NCI-H187 treated with DMSO at 0.1 percent for 48 hours (cell line): ENCODE measurements around the gene GRIFIN.

ENCODE experiments used
- DNase-seq: peaks from one replicate; lab custom pipeline; 2025; lab: John Stamatoyannopoulos, UW

Gene GRIFIN

DNA sequence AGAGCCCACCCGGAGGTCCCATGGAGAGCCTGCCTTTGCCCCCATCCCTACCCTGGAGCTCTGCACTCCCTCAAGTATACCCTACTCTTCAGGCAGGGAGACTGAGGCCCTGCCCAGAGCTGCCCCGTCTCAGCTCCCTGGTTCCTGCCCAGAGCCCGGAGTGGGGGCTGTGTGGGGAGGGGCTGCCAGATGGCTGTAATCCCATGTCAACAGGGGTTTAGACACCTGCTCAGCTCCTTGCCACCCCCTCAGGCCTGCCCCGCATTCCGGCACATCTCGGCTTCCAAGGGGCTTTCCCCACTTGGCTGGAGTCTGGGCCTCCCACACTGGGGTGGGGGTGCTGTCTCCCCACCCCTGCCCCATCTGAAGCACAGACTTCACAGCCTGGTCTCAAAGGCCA is 22.5 kb upstream of the GRIFIN start:
- DNase-seq = no peak

- DNase-seq = no peak
These were observed 21.5 kb upstream of the GRIFIN start for GRCh38 chr7:2497500-2498336.

DNA sequence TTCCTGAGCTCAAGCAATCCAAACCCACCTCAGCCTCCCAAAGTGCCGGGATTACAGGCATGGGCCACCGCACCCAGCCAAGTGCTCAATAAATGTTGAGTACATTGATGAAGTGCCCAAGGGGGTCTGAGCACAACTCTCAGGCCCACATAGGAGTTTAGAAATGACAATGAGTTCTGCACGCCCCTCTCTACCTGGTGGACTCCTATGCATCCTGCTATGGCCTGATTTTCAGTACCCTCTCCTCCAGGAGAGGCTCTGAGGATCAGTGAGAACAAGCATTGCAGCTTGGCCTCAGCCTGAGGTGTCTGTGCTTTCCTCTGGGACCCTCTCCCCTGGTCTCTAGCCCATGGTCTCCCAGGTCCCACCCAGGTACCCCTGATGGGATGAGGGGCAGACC is 20.9 kb upstream of the GRIFIN start:
- no peak for DNase-seq

DNA sequence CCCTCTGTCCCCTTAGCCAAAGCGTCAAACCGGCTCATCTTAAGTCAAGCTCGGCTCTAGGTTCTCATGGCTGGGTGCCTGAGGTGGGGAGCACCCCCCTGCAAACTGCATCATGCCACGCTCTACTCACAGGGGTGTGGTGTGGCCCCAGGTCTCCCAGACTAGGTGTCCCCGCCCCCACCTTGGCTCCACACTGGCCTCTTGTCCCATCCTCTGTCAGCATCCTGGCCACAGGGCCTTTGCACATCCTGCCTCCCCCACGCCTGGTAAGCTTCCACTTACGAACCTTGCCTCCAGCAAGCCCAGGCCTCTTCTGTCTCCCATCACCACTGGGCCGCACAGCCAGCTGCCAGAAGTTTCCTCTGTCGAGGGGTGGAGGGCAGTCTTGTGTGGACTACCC is 20.2 kb upstream of the GRIFIN start:
- no peak for DNase-seq

DNA sequence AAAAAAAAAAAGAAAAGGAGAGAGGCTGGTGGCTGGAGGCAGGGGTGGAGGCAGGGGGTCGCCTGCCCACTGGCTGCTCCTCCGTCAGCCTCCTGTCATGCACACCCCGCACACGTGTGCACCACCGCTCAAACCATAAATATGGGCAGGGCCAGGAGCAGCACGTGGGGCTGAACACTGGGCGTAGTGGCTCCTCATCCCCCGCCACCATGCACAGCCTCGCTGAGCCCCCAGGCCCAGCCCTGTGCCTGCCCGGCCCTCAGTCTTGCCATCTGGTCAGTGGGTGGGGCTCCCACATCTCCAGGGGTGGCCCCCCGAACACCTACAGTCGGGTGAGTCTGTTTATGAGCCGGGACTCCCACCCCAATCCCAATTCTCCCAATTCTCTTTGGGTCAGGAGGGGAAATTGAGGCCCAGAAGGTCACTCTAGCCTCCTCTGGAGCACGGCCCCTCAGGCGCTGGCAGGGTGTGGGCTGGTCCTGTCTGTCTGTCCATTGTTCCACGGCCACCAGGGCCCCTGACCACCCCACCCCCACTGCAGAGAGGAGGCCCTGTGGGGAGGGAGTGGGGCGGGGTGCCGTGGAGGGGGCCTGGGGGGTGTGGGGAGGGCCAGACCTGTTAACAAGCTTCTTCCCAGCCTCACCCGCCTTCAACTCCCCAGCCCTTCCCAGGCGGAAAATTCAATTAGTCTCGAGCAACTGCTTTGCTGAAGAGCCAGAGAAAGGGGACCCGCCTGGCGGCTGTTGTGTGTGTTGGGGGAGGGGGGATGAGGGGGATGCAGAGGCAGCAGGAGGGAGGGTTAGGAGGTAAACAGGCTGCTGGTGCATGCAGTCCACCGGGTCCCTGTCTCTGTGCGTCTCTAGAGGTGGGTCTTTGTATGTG is 19.5 kb upstream of the GRIFIN start:
- DNase-seq = no peak

DNA sequence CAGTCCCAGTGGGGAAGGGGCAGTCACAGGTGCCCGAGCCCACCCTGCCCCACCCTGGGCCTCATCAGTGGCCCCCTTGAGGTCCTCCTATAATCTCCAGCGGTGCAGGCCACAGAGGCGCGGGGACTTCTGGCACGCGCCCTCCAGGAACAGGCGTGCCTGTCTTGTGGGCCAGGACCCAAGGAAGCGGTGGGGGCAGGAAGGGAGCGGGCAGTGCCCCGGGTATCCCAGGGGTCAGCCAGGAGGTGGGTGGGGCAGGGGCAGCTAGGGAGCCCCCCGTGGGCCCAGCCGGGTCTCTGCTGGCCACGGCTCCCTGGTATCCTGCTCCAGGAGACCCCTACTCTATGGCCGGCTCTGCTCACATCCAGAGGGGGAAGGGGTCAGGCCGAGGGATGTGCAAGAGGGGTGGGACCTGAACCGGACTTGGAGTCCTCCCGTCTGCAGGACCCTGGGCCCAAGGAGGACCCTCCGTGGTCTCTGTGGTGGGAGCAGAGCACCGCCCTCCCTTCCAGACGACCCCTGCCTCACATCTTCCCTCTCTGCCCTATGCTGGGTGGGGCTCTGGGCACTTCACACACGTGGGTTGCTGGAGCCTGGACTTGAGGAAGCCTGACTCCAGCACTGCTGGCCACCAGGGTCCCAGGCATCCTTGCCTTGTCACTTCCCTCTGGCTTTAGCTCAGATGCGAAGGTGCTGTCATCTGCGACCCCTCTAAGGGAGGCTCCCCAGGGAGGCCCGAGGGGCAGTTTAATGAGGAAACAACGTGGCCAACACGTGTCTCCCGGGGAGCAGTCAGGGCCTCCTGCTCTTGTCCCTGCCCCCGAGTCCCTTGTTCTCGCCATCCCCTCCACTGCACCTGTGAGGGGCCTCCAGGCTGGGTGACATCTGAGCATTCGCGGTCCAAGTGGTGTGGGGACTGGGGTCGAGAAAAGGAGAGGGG is 18.3 kb upstream of the GRIFIN start:
- no peak for DNase-seq

DNA sequence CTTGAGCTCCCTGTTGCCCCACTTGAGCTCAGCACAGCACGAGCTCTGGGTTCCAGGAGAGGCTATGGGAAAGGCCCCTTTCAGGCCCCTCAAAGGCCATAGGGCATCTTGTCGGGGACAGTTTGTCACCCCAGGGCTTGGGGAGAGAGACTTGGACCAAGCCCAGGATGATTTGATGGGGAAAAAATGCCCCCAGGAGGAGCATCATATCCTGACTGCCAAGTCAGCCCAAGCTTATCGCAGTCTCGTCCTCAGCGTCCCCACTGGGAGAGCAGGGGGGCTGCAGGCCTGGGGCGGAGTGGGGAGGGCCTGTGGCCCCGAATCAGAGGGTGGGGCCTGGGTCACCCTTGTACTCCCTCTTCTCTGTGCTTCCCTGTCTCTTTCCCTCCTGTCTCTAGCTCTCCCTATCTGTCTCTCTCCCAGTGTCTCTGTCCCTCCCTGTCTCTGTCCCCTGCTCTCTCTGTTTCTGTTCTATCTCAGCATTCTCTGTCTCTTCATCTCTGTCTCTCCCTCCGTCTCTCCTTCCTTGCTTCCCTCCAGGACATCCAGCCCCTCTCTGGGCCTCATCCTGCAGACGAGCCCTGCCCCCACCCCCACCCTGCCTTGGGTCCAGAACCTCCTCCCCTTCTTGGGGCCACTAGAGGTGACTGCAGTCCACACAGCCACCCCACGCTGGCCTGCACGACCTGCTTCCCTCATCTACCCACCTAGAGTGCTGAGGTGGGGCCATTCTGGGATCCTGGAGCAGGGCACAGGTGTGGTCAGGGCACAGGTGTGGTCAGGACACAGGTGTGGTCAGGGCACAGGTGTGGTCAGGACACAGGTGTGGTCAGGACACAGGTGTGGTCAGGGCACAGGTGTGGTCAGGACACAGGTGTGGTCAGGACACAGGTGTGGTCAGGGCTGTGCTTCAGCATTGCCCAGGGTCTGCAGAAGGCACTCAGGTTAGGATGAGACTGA is 17.3 kb upstream of the GRIFIN start:
- DNase-seq = no peak

- DNase-seq = no peak
These were observed 15.8 kb upstream of the GRIFIN start for GRCh38 chr7:2492038-2492437.

- DNase-seq = no peak
These were observed 14.0 kb upstream of the GRIFIN start for GRCh38 chr7:2490181-2490651.

GRCh38 chr7:2488681-2489080 is 12.5 kb upstream of the GRIFIN start:
- DNase-seq = no peak

DNA sequence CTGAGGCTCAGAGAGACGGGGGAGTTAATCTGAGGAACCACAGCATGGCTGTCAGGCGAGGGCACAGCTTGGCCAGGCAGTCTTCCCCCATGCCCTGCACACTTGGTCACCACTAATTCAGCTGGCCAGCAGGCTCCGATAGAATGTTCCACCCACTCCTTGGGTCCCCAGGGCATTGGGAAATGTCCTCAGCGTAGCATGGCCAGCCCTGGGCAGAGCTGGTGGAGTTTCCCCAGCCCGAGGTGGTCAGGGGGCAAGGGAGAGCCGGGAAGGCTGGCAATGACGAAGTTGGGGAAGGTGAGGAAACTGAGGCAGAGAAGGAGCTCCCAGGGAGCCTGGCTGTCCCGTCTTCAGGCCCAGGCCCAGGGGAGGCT is 12.1 kb upstream of the GRIFIN start:
- no peak for DNase-seq

- DNase-seq = no peak
These were observed 11.5 kb upstream of the GRIFIN start for GRCh38 chr7:2487586-2488271.

GRCh38 chr7:2484868-2485267 is 8.7 kb upstream of the GRIFIN start:
- no peak for DNase-seq

GRCh38 chr7:2483494-2483893 is 7.3 kb upstream of the GRIFIN start:
- DNase-seq = no peak

GRCh38 chr7:2482725-2483451 is 6.7 kb upstream of the GRIFIN start:
- no peak for DNase-seq

DNA sequence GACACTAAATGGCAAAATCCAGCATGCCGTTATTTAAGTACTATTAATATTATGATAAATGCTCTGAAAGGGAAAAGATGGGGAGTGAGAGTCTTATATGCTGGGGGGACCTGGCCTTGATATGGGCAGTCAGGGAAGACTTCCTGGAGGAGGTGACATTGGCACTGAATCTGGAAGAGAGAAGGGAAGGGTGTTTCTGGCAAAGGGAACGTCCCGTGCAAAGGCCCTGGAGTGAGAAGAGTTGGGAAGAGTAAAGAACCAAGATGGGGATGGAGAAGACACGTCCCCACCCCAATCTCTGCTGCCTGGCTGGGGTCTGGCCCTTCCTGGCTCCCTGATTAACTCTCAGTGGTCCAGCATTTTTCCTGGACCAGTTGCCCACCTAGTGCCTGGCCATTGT is 5.0 kb upstream of the GRIFIN start:
- DNase-seq = no peak

- no peak for DNase-seq
These were observed 3.8 kb upstream of the GRIFIN start for GRCh38 chr7:2480070-2480408.

DNA sequence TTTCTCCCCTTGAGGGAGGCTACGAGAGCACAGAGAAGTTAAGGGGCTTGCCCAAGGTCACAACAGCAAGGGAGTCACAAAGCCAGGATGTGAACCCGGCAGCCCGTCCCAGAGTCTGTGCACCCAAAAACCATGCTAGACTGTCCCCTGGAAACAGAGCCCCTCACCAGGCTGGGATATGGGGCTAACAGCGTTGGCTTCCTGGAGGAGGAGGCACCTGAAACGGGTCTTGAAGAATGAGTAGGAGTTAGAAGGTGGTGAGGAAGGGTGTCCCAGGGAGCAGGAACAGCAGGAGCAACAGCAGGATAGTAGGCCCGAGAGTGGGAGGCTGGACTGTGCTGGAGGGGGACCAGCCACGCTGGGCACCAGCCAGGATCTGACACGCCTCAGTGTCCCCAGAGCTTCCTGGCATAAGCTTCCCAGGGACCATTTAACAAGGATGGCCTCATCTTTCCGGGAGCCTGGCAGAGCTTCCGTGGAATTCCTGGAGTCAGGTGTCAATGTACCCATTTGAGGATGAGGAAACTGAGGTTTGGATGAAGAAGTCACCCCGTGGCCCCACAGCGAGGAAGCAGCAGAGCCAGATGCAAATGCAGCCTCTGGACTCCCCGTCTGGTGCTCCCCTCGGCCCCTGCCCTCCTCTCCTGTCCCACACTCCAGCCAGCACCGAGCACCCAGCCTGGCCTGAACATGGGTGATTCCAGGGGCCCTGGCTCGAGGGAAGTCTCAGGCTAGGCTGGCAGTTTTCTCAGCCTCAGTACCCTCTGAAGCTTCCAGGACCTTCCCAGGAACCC is 3.3 kb upstream of the GRIFIN start:
- no peak for DNase-seq

- DNase-seq = no peak
These were observed 2.6 kb upstream of the GRIFIN start for GRCh38 chr7:2478800-2479199.
